ENCODE results near the gene PPP2CA.

GRCh38 chr5:134263801-134264200 is 37.9 kb upstream of the PPP2CA start:
- no peak for TF ChIP-seq POLR2A (IDR thresholded peaks at IDR 0.05)
- no peak for TF ChIP-seq CTCF (IDR thresholded peaks at IDR 0.05)
- no peak for TF ChIP-seq EP300 (IDR thresholded peaks at IDR 0.05)

Data from tibial nerve (tissue), 4 donors.